HAP-1 (cell line): ENCODE results near the gene ATAD1.
"Not testable (repeated sequence)": the region's sequence is repeated elsewhere in the genome, so short reads cannot be mapped to it uniquely, and the experiment has no call there.

Experiments
- DNase-seq, 2 experiments: peaks; one replicate each; pipeline ENCODE4 v3.0.0-alpha.2; 2016 to 2020; ENCODE audit warnings: low spot score in 2 of 2
- H3K27me3 ChIP-seq: fragments of 250-450 bp; sonication (Bioruptor Pico); 2 replicates; pipeline ENCODE4 v1.5.1; 2020; ENCODE audit warnings: low read depth, mild to moderate bottlenecking, moderate library complexity
- H3K36me3 ChIP-seq: fragments of 250-450 bp; sonication (Bioruptor Pico); replicated peaks from 2 replicates; pipeline ENCODE4 v1.5.1; 2020; ENCODE audit warnings: mild to moderate bottlenecking
- H3K4me1 ChIP-seq: fragments of 250-450 bp; sonication (Bioruptor Pico); 2 replicates; pipeline ENCODE4 v1.5.1; 2020; ENCODE audit warnings: mild to moderate bottlenecking
- H3K4me3 ChIP-seq: fragments of 250-450 bp; sonication (Bioruptor Pico); 2 replicates; pipeline ENCODE4 v1.5.1; 2020; ENCODE audit warnings: mild to moderate bottlenecking, moderate library complexity
- H3K9me3 ChIP-seq: fragments of 250-450 bp; sonication (Bioruptor Pico); 2 replicates; pipeline ENCODE4 v1.5.1; 2020; ENCODE audit warnings: mild to moderate bottlenecking, moderate library complexity
- in situ Hi-C: fragments of 300-500 bp; cut with MboI; formaldehyde crosslinking; loops from 3 replicates; pipeline ENCODE4 v1.14.3; 2020; ENCODE audit warnings: low sequenced_read_pairs, inconsistent platforms, mixed read lengths

The ATAD1 gene

DNA sequence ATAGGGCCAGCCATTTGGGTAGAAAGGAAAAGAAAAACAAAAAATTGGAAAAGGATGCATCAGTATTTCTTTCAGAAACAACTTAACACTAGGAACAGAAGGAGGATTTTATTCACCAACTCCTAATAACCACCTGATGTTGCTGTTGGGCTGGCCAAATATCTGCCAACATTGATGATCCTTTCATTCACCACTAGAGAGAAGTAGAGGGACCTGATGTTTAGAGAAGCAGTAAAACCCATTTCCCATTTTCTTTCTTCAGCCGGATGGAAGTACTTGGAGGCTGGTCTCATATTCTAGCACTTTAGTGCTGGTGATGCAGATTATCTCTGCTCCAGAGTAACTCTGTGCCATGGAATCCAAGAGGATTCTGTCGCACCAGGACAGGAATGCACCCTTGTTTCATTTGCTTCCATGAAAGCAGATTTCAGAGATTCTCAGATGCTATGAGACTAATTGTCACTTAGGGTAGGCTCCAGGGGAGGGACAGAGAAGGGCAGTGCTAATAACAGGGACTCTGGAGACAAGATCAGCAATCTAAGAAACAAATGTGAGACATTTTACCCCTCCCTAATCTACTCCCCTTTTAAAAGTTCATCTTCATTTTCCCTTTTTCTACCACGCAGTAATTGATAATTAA, 42.2 kb upstream of the ATAD1 start:
- H3K4me1 ChIP-seq = peaks cover 4% of the 10 kb centered on the region; the same call in 1 of the 2 replicates
- in situ Hi-C loops = no loop called here
- DNase-seq = peak; percentile 14 to 23
- H3K4me3 ChIP-seq = no peak overlapping the region
- H3K36me3 ChIP-seq = no peaks in the 10 kb centered on the region
- H3K9me3 ChIP-seq = no peaks in the 10 kb centered on the region
- no peaks in the 10 kb centered on the region for H3K27me3 ChIP-seq

DNA sequence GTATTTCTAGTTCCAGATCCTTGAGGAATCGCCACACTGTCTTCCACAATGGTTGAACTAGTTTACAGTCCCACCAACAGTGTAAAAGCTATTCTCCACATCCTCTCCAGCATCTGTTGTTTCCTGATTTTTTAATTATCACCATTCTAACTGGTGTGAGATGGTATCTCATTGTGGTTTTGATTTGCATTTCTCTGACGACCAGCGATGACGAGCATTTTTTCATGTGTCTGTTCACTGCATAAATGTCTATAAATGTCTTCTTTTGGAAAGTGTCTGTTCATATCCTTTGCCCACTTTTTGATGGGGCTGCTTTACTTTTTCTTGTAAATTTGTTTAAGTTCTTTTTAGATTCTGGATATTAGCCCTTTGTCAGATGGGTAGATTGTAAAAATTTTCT, 37.6 kb upstream of the ATAD1 start:
- not testable (repeated sequence) for H3K9me3 ChIP-seq, H3K4me1 ChIP-seq, H3K4me3 ChIP-seq, DNase-seq, H3K27me3 ChIP-seq, H3K36me3 ChIP-seq
- in situ Hi-C loops = loop anchor here (5.0 kb wide), 1 partner anchor 1497 kb away; no protein-coding TSS in a partner anchor

DNA sequence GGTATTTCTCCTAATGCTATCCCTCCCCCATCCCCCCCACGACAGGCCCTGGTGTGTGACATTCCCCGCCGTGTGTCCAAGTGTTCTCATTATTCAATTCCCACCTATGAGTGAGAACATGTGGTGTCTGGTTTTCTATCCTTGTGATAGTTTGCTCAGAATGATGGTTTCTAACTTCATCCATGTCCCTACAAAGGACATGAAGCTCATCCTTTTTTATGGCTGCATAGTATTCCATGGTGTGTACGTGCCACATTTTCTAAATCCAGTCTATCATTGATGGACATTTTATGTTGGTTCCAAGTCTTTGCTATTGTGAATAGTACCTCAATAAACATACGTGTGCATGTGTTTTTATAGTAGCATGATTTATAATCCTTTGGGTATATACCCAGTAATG, 37.2 kb upstream of the ATAD1 start:
- not testable (repeated sequence) for H3K36me3 ChIP-seq, H3K27me3 ChIP-seq, H3K4me1 ChIP-seq, H3K9me3 ChIP-seq, H3K4me3 ChIP-seq, DNase-seq
- in situ Hi-C loops = loop anchor here (5.0 kb wide), 1 partner anchor 1497 kb away; no protein-coding TSS in a partner anchor

DNA sequence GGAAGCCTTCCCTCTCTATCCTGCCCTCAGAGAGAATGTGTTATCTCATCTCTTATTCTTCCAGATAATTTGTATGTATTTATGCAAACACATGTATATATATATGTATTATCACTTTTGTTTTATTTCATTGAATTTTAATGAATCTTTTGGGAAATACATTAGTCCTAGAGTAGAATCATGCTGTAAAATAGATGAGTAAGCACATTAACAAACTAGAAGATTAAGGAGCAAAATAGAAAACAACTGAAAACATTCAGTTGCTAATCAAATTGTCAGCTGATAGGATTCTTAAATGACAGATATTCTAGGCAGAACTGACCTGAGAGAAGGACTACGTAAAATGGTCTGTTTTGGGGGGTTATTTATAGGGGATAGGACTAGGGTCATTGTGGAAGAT, 34.1 kb upstream of the ATAD1 start:
- in situ Hi-C loops = no loop called here
- no peaks in the 10 kb centered on the region for H3K27me3 ChIP-seq
- H3K4me3 ChIP-seq = no peak overlapping the region
- no peaks in the 10 kb centered on the region for H3K36me3 ChIP-seq
- no peaks in the 10 kb centered on the region for H3K9me3 ChIP-seq
- H3K4me1 ChIP-seq = peaks cover 7% of the 10 kb centered on the region; the same call in 1 of the 2 replicates
- no peak for DNase-seq

DNA sequence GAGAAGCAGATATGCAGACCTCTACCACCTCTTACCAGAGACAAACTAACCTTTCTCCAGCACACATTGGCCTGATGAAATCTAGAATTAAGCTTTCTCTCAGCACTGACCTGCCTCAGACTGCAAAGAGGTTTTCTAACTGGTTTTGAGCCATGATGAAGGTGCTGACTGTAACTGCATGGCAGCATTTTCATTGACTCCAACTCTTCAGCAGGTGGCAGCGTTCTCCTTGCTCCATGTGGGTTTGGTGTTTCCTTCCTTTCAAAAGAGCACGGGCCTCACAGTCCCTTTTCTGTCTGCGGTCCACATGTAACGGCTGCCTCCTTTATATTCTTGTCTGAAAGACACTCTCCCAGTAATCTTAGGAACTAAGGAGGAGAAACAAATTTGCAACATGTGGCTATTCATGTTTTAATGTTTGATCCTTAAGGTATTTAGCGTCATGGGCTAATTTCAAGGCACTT, 32.7 kb upstream of the ATAD1 start:
- in situ Hi-C loops = no loop called here
- peak; percentile 65 to 71 for DNase-seq

DNA sequence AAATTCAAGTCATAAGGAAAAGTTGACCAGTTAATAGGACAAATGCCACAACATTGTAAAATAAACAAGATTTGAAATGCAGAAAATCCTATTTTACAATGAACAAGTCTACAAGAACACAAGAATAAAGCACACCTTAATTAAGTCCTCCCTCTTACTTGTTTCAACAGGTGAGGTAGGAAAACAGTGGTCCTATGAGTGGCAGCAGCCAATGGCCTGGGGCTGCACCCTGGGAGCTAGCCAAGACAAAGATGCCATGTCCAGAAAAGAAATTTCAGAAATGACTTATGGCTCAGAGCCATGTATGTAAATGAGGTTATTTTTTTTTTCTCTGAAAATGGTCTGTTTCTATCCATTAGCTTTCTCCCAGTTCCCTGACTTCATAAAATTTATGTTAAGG, 31.0 kb upstream of the ATAD1 start:
- in situ Hi-C loops = loop anchor here (25.0 kb wide), 1 partner anchor 1863 kb away; the partner anchor contains the start of gene KIF20B
- no peaks in the 10 kb centered on the region for H3K9me3 ChIP-seq
- H3K4me3 ChIP-seq = no peak overlapping the region
- no peak for DNase-seq
- no peaks in the 10 kb centered on the region for H3K27me3 ChIP-seq
- peaks cover 11% of the 10 kb centered on the region for H3K4me1 ChIP-seq
- no peaks in the 10 kb centered on the region for H3K36me3 ChIP-seq

More for the DNA sequence above, 32.7 kb upstream of the ATAD1 start:
- H3K4me3 ChIP-seq = no peak overlapping the region
- H3K36me3 ChIP-seq = no peaks in the 10 kb centered on the region
- no peaks in the 10 kb centered on the region for H3K27me3 ChIP-seq
- H3K9me3 ChIP-seq = no peaks in the 10 kb centered on the region
- peaks cover 9% of the 10 kb centered on the region for H3K4me1 ChIP-seq

DNA sequence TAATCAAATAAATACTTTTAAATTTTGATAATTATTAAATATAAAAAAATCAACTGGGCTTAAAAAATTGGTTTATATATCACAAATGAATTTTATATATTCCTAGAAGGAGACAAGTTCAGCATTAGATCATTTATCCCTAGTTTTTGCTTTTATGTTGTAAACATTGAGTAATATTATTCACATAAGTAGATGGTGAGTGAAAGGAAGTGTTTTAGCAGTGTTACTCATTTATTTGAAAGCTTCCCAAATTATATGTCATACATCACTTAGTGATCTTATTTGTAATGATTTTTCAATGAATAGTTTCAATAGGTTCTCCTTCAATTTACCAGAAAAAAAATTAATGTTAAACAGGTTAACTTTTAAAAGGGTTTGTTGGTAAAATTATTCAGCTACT, 29.5 kb upstream of the ATAD1 start:
- DNase-seq = no peak
- no peak overlapping the region for H3K4me3 ChIP-seq
- no peaks in the 10 kb centered on the region for H3K9me3 ChIP-seq
- no peaks in the 10 kb centered on the region for H3K36me3 ChIP-seq
- in situ Hi-C loops = loop anchor here (25.0 kb wide), 1 partner anchor 1865 kb away; the partner anchor contains the start of gene KIF20B
- no peaks in the 10 kb centered on the region for H3K27me3 ChIP-seq
- H3K4me1 ChIP-seq = peaks cover 11% of the 10 kb centered on the region

DNA sequence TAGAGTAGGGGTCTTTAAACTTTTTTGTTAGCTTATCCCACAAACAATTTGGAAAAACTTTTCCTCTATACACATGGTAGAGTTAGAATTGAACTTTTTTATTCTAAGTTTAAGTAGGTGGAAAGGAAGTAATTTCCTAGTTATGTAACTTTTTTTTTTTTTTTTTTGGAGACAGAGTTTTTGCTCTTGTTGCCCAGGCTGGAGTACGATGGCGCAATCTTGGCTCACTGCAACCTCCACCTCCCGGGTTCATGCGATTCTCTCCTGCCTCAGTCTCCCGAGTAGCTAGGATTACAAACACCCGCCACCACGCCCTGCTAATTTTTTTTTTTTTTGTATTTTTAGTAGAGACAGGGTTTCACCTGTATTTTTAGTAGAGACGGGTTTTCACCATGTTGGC, 28.7 kb upstream of the ATAD1 start:
- DNase-seq, H3K4me3 ChIP-seq, H3K9me3 ChIP-seq, H3K36me3 ChIP-seq, H3K27me3 ChIP-seq: not testable (repeated sequence)
- in situ Hi-C loops = loop anchor here (25.0 kb wide), 1 partner anchor 1866 kb away; the partner anchor contains the start of gene KIF20B
- peaks cover 11% of the 10 kb centered on the region for H3K4me1 ChIP-seq

DNA sequence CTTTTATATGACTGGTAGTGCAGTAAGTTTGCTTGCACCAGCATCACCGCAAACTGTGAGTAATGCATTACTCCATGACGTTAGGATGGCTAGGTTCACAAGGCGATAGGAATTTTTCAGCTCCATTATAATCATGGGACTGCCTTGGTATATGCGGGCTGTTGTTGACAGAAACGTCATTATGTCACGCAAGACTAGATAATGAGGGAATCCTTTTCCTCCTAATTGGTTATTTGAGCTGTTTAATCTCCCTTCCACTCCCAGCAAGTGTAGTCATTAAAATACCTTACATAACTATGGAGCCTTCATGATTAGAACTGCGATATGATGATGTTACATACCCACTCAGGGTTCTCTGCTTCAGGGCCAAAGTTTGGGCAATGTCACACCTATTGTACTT, 28.0 kb upstream of the ATAD1 start:
- Histone ChIP-seq H3K4me1 (peaks cover 10% of the 10 kb centered on the region), H3K27me3 (no peaks in the 10 kb centered on the region), H3K36me3 (no peaks in the 10 kb centered on the region), H3K4me3 (no peak overlapping the region), H3K9me3 (no peaks in the 10 kb centered on the region)
- DNase-seq = no peak
- in situ Hi-C loops = loop anchor here (25.0 kb wide), 1 partner anchor 1866 kb away; the partner anchor contains the start of gene KIF20B

DNA sequence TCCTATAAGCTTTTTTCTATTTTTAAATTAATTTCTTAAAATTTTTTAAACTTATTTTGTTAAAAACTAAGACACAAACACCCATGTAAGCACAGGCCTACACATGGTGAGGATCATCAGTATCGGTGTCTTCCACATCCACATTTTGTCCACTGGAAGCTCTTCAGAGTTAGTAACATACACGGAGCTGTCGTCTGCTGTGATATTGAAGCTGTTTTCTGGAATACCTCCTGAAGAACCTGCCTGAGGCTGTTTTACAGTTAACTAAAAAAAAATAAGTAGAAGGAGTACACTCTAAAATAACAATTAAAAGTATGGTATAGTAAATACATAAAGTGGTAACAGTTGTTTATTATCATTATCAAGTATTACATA, 27.6 kb upstream of the ATAD1 start:
- Histone ChIP-seq H3K4me3 (no peak overlapping the region), H3K36me3 (no peaks in the 10 kb centered on the region), H3K9me3 (no peaks in the 10 kb centered on the region), H3K4me1 (peaks cover 9% of the 10 kb centered on the region), H3K27me3 (no peaks in the 10 kb centered on the region)
- DNase-seq = no peak
- in situ Hi-C loops = loop anchor here (25.0 kb wide), 1 partner anchor 1867 kb away; the partner anchor contains the start of gene KIF20B

DNA sequence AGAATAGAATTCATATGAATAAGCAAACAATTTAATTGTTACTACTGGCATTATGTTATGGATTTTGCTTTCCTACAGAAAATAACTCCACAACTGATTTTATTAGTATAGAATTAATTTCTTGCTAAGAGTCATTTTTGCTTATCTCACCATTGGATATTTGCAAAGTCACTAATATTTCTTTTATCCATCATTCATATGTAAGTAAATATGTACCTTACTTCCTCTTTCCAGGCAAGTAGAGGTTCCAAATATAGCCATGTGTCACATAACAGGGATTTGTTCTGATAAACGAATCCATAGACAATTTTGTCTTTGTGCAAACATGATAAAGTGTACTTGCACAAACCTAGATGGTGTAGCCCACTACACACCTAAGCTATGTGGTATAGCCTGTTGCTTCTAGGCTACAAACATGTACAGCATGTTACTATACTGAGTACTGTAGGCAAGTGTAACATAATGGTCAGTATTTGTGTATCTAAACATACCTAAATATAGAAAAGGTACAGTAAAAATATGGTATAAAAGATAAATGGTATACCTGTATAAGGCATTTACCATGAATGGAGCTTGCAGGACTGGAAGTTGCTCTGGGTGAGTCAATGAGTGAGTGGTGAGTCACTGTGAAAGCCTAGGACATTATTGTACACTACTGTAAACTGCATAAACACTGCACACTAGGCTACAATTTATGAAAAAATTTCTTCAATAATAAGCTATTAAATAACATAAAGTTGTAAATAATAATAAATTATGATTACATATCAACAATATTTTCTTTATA, 27.0 kb upstream of the ATAD1 start:
- in situ Hi-C loops = loop anchor here (25.0 kb wide), 1 partner anchor 1867 kb away; the partner anchor contains the start of gene KIF20B
- no peak for DNase-seq
- H3K4me1 ChIP-seq = peaks cover 7% of the 10 kb centered on the region

DNA sequence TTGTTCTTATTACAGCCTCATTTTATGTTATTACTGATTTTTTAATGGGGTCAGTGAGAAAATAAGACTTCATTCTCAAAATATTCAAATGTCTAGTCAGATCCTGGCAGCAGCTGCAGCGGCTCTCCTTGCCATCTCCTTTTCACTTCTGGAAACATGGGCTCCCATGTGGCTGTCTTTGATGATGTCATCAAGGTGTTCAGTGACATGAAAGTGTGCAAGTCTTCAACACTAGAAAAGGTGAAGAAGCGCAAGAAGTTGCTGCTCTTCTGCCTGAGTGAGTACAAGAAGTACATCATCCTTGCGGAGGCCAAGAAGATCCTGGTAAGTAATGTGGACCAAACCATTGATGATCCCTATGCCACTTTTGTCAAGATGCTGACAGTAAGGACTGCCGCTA, 25.7 kb upstream of the ATAD1 start:
- in situ Hi-C loops = loop anchor here (25.0 kb wide), 1 partner anchor 1869 kb away; the partner anchor contains the start of gene KIF20B
- H3K9me3 ChIP-seq = no peaks in the 10 kb centered on the region

More for the DNA sequence above, 27.0 kb upstream of the ATAD1 start:
- Histone ChIP-seq H3K27me3 (no peaks in the 10 kb centered on the region), H3K36me3 (no peaks in the 10 kb centered on the region), H3K4me3 (no peak overlapping the region), H3K9me3 (no peaks in the 10 kb centered on the region)

DNA sequence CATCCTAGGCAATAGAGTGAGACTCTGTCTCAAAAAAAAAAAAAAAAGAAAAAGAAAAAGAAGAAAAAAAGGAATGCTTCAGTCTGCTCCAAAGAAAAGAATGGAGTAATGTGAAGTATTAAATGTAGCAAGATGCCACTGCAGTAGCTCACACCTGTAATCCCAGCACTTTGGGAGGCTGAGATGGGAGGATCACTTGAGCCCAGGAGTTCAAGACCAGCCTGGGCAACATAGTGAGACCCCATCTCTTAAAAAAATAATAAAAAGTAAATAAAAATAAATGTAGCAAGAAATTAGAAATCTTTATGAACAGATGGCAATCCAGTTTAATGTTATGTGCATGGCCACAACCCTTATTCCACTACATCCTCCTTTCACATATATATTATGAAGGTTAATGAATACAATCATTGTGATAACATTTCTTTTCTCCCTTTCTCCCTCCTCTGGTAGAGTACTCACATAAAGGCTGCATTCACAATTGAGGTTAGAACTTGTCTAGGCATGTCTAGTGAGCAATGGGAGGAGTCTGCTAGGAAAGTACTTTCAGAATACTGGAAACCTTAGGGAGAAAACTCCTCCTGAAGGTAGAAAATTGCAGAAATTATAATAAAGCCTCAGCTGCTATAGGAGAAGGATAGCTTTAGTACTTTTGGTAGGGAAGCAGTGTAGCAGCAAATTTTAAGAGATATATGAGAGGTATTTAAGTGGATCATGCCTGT, 24.9 kb upstream of the ATAD1 start:
- no peaks in the 10 kb centered on the region for H3K36me3 ChIP-seq
- no peaks in the 10 kb centered on the region for H3K27me3 ChIP-seq
- peak in 1 of 2 experiments; percentile 39 for DNase-seq
- H3K9me3 ChIP-seq = no peaks in the 10 kb centered on the region
- H3K4me1 ChIP-seq = peaks cover 4% of the 10 kb centered on the region
- no peak overlapping the region for H3K4me3 ChIP-seq
- in situ Hi-C loops = loop anchor here (25.0 kb wide), 1 partner anchor 1869 kb away; the partner anchor contains the start of gene KIF20B

More for the DNA sequence above, 25.7 kb upstream of the ATAD1 start:
- no peak for DNase-seq
- Histone ChIP-seq H3K27me3 (no peaks in the 10 kb centered on the region), H3K4me1 (peaks cover 4% of the 10 kb centered on the region), H3K36me3 (no peaks in the 10 kb centered on the region), H3K4me3 (no peak overlapping the region)
